Upper lobe of right lung (tissue), 1 donor: ENCODE results near the gene GABRR1. TPM values are rescaled to one million over a fixed set of nuclear protein-coding genes. Genes with fewer than 3 reads are reported as not detected.

Source experiments
- ATAC-seq: fragments of 200-7000 bp; cut with Tn5 transposase; one replicate; pipeline ENCODE4 v1.9.1; 2020; ENCODE audit warnings: mild to moderate bottlenecking, moderate library complexity
- DNase-seq: peaks from one replicate; pipeline ENCODE4 v3.0.0-alpha.2; 2020
- H3K27ac ChIP-seq: fragments of 200-600 bp; one replicate; pipeline ENCODE4 v1.8.0; 2022
- H3K27me3 ChIP-seq: fragments of 200-600 bp; one replicate; pipeline ENCODE4 v1.8.0; 2022; ENCODE audit warnings: mild to moderate bottlenecking
- H3K36me3 ChIP-seq: fragments of 200-600 bp; one replicate; pipeline ENCODE4 v1.8.0; 2022
- H3K4me1 ChIP-seq: fragments of 200-600 bp; one replicate; pipeline ENCODE4 v1.8.0; 2022
- H3K4me3 ChIP-seq: fragments of 200-600 bp; one replicate; pipeline ENCODE4 v1.8.0; 2022; ENCODE audit warnings: mild to moderate bottlenecking
- H3K9me3 ChIP-seq: fragments of 200-600 bp; one replicate; pipeline ENCODE4 v1.8.0; 2022
- intact Hi-C: fragments of 100-400 bp; cut with DNase I; formaldehyde crosslinking; loops from one replicate; pipeline ENCODE4 v1.11.0; 2022
- total RNA-seq: library from RNA; stranded (reverse); fragmentation: NEBNext Ultra II Directional; extraction: Animal tissue kit (Norgen Biotek cat#: 25700); gene quantifications from one replicate; pipeline ENCODE4 v1.2.1, GENCODE V29; 2021
- TF ChIP-seq, protein P1 (sequence below): fragments of 200-600 bp; IDR thresholded peaks from one replicate; pipeline ENCODE4 v1.8.0; 2022; ENCODE audit warnings: antibody characterized with exemption
- donor health status: DM: no; HTN: yes; CAD: no; lungs with severe emphysema.

Gene GABRR1
- total RNA-seq, 1 donor from 2014 or later: not detected

GRCh38 chr6:89257346-89257745, 40.2 kb upstream of the GABRR1 start:
- Histone ChIP-seq H3K9me3 (no peaks in the 10 kb centered on the region), H3K4me1 (no peaks in the 10 kb centered on the region), H3K36me3 (no peaks in the 10 kb centered on the region), H3K27me3 (no peaks in the 10 kb centered on the region), H3K4me3 (no peak overlapping the region), H3K27ac (no peak overlapping the region)
- TF ChIP-seq, protein P1, sequence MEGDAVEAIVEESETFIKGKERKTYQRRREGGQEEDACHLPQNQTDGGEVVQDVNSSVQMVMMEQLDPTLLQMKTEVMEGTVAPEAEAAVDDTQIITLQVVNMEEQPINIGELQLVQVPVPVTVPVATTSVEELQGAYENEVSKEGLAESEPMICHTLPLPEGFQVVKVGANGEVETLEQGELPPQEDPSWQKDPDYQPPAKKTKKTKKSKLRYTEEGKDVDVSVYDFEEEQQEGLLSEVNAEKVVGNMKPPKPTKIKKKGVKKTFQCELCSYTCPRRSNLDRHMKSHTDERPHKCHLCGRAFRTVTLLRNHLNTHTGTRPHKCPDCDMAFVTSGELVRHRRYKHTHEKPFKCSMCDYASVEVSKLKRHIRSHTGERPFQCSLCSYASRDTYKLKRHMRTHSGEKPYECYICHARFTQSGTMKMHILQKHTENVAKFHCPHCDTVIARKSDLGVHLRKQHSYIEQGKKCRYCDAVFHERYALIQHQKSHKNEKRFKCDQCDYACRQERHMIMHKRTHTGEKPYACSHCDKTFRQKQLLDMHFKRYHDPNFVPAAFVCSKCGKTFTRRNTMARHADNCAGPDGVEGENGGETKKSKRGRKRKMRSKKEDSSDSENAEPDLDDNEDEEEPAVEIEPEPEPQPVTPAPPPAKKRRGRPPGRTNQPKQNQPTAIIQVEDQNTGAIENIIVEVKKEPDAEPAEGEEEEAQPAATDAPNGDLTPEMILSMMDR: no peak
- ATAC-seq: no peak
- intact Hi-C loops: no loop called here
- DNase-seq: no peak

- intact Hi-C loops: no loop called here
Measured at GRCh38 chr6:89255417-89255816, 38.3 kb upstream of the GABRR1 start.

GRCh38 chr6:89254569-89254968, 37.4 kb upstream of the GABRR1 start:
- no peaks in the 10 kb centered on the region for H3K4me1 ChIP-seq
- no peaks in the 10 kb centered on the region for H3K27me3 ChIP-seq
- H3K4me3 ChIP-seq: no peak overlapping the region
- no peak overlapping the region for H3K27ac ChIP-seq
- TF ChIP-seq, protein P1: no peak
- DNase-seq (no peak), ATAC-seq (no peak)
- intact Hi-C loops: no loop called here
- no peaks in the 10 kb centered on the region for H3K9me3 ChIP-seq
- H3K36me3 ChIP-seq: no peaks in the 10 kb centered on the region

More at GRCh38 chr6:89255417-89255816, 38.3 kb upstream of the GABRR1 start:
- Histone ChIP-seq H3K4me1 (no peaks in the 10 kb centered on the region), H3K27me3 (no peaks in the 10 kb centered on the region), H3K4me3 (no peak overlapping the region), H3K9me3 (no peaks in the 10 kb centered on the region), H3K36me3 (no peaks in the 10 kb centered on the region), H3K27ac (no peak overlapping the region)
- DNase-seq (no peak), ATAC-seq (no peak)
- TF ChIP-seq, protein P1: no peak

DNA sequence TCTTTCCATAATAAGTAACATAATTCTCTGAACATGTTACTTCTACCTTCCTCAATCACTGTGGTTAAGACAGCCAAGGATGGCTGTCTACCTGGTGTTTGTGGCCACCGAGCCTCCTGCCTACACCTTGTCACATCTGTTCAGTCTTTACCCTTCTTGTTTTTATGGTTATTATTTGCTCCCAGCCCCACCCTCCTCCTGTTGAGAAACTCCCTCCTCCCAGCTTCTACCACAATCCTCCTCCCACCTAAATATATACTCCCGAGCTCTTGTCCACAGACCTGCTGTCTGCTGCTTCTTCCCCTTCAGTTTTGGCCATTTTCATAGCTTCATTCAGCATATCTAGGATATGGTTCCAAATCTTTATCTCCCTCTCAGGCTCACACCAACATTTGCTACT, 35.7 kb upstream of the GABRR1 start:
- ATAC-seq (peak; percentile 48), DNase-seq (no peak)
- Histone ChIP-seq H3K27me3 (no peaks in the 10 kb centered on the region), H3K9me3 (no peaks in the 10 kb centered on the region), H3K36me3 (no peaks in the 10 kb centered on the region), H3K4me3 (no peak overlapping the region), H3K27ac (no peak overlapping the region), H3K4me1 (no peaks in the 10 kb centered on the region)
- TF ChIP-seq, protein P1: no peak
- intact Hi-C loops: no loop called here

DNA sequence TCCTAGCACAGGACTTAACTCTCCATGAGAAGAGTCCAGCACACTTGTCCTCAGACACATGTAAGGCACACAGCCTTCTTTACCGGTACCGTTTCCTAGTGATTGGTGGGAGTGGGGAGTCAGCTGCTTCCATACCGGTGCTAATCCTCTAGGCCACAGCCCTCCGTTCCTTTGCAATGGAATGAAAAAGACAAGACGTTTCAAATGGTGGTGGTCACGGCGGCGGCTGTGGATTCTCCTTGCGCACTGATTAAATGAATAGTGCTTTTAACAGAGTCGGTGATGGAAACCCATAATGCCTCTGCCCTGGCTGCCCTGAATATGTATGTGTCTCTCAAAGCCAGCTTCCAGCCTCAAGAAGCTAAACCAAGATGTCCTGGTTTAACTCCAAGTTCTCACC, 34.8 kb upstream of the GABRR1 start:
- no peak for DNase-seq
- TF ChIP-seq, protein P1: no peak
- Histone ChIP-seq H3K27me3 (no peaks in the 10 kb centered on the region), H3K4me1 (no peaks in the 10 kb centered on the region), H3K4me3 (no peak overlapping the region), H3K27ac (no peak overlapping the region), H3K36me3 (no peaks in the 10 kb centered on the region), H3K9me3 (no peaks in the 10 kb centered on the region)
- ATAC-seq: no peak
- intact Hi-C loops: no loop called here

DNA sequence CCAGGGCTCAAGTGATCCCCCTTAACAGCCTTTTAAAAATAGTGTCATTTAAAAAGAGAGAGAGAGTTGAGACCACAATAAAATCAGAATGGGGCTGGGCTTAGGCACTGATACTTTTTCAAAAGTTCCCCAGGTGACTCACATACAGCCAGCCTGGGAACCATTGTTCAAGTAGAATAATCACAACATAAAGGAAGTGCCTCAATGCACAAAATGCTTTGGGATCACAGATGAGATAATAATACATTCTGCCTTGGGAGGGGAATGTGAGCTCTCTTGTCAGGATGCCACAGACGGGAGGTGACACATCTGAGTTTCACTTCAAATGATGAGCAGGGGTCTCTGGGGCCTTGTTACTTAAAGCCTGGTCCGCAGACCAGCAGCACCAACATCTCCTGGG, 34.0 kb upstream of the GABRR1 start:
- H3K27ac ChIP-seq: no peak overlapping the region
- H3K4me3 ChIP-seq: no peak overlapping the region
- H3K9me3 ChIP-seq: no peaks in the 10 kb centered on the region
- ATAC-seq: no peak
- H3K4me1 ChIP-seq: no peaks in the 10 kb centered on the region
- H3K36me3 ChIP-seq: no peaks in the 10 kb centered on the region
- intact Hi-C loops: no loop called here
- TF ChIP-seq, protein P1: no peak
- H3K27me3 ChIP-seq: no peaks in the 10 kb centered on the region
- DNase-seq: no peak
